A549 (cell line): ENCODE results near the gene EXOC4. TPM values are rescaled to one million over a fixed set of nuclear protein-coding genes. Genes with fewer than 3 reads are reported as not detected.

Source experiments
- ATAC-seq, 2 experiments: fragments of 200-7000 bp in 1 of 2; fragments of >200 bp in 1 of 2; cut with Nextera tagmentation in 1 of 2; cut with Tn5 transposase in 1 of 2; 3 replicates each; pipeline versions ENCODE4 v1.8.0 to v1.9.1; 2018 to 2020; ENCODE audit warnings: mild to moderate bottlenecking in 1 of 2, moderate library complexity in 1 of 2
- CTCF ChIA-PET: fragments of 300-600 bp; sonication (Branson Sonifier 250); formaldehyde crosslinking; extraction: SDS; loops from one replicate; lab custom pipeline; 2021; ENCODE audit warnings: antibody characterized with exemption, inconsistent platforms; lab: Yijun Ruan, JAX
- POLR2A ChIA-PET: fragments of 350-600 bp; formaldehyde crosslinking; extraction: SDS; loops from one replicate; lab custom pipeline; 2021; ENCODE audit warnings: antibody characterized with exemption, inconsistent platforms; lab: Yijun Ruan, JAX
- DNase-seq, 2 experiments: peaks; one replicate each; pipeline versions ENCODE4 v3.0.0 to v3.0.0-alpha.2; 2011 to 2016; ENCODE audit warnings: low read depth in 1 of 2, low spot score in 1 of 2
- FAIRE-seq: peaks from 2 replicates; lab custom pipeline; 2011; peaks lifted over from hg19 to GRCh38; lab: Jason Lieb, UNC
- H3K27ac ChIP-seq, 2 experiments: fragments of >200 bp; sonication (Bioruptor Twin); formaldehyde crosslinking; 3 replicates each; pipeline ENCODE4 v1.5.1; 2016 to 2017
- H3K4me1 ChIP-seq: fragments of >200 bp; sonication (Bioruptor Twin); formaldehyde crosslinking; 3 replicates; pipeline ENCODE4 v1.6.1; 2016
- H3K4me2 ChIP-seq: fragments of >200 bp; sonication (Bioruptor Twin); formaldehyde crosslinking; 3 replicates; pipeline ENCODE4 v1.6.1; 2016
- H3K4me3 ChIP-seq: fragments of >200 bp; sonication (Bioruptor Twin); formaldehyde crosslinking; 3 replicates; pipeline ENCODE4 v1.5.1; 2016
- H3K9me3 ChIP-seq: fragments of >200 bp; sonication (Bioruptor Twin); formaldehyde crosslinking; 3 replicates; pipeline ENCODE4 v1.6.1; 2016
- BCL3 ChIP-seq: fragments of >200 bp; sonication (Bioruptor Twin); formaldehyde crosslinking; IDR thresholded peaks from 3 replicates; pipeline ENCODE4 v1.6.1; 2016
- CBX8 ChIP-seq: fragments of 200-600 bp; sonication (generic); IDR thresholded peaks from 2 replicates; pipeline ENCODE4 v1.6.1; 2016
- CTCF ChIP-seq: fragments of >200 bp; sonication (Bioruptor Twin); formaldehyde crosslinking; IDR thresholded peaks from 3 replicates; pipeline ENCODE4 v1.5.1; 2016
- FOSB ChIP-seq: fragments of 250-450 bp; sonication (Bioruptor Pico); IDR thresholded peaks from 2 replicates; pipeline ENCODE4 v1.5.0; 2020; ENCODE audit warnings: mild to moderate bottlenecking, moderate library complexity
- FOSL2 ChIP-seq, 2 experiments: fragments of 450-650 bp in 1 of 2; fragments of >200 bp in 1 of 2; sonication (Bioruptor Twin) in 1 of 2; formaldehyde crosslinking; IDR thresholded peaks; 2 replicates each; pipeline versions ENCODE4 v1.5.0 to v1.6.1; 2016 to 2020; ENCODE audit warnings: mild to moderate bottlenecking in 1 of 2, moderate library complexity in 1 of 2
- HDAC2 ChIP-seq: fragments of 200-600 bp; sonication (generic); IDR thresholded peaks from 2 replicates; pipeline ENCODE4 v1.6.1; 2016
- HEYL ChIP-seq: fragments of 250-450 bp; sonication (Bioruptor Pico); IDR thresholded peaks from 2 replicates; pipeline ENCODE4 v1.8.0; 2021; ENCODE audit warnings: mild to moderate bottlenecking, moderate library complexity
- HMGXB4 ChIP-seq: fragments of 250-450 bp; sonication (Bioruptor Pico); IDR thresholded peaks from 2 replicates; pipeline ENCODE4 v1.5.0; 2021; ENCODE audit warnings: mild to moderate bottlenecking, moderate library complexity, borderline replicate concordance
- HOXA7 ChIP-seq: fragments of 250-450 bp; sonication (Bioruptor Pico); IDR thresholded peaks from 2 replicates; pipeline ENCODE4 v1.5.0; 2020; ENCODE audit warnings: mild to moderate bottlenecking, moderate library complexity
- HOXB5 ChIP-seq: fragments of 250-450 bp; sonication (Bioruptor Pico); IDR thresholded peaks from 2 replicates; pipeline ENCODE4 v1.5.0; 2020; ENCODE audit warnings: mild to moderate bottlenecking, moderate library complexity
- KDM1A ChIP-seq: fragments of 200-600 bp; sonication (generic); IDR thresholded peaks from 2 replicates; pipeline ENCODE4 v1.6.1; 2016; ENCODE audit warnings: low read depth, mild to moderate bottlenecking
- KDM5A ChIP-seq: fragments of 200-600 bp; sonication (generic); IDR thresholded peaks from 2 replicates; pipeline ENCODE4 v1.6.1; 2016; ENCODE audit warnings: antibody characterized with exemption, mild to moderate bottlenecking
- MYC ChIP-seq: IDR thresholded peaks from 2 replicates; pipeline ENCODE4 v1.6.1; 2012; ENCODE audit warnings: mild to moderate bottlenecking, inconsistent platforms, low read length, improper control_type of control experiment, borderline replicate concordance
- POLR2AphosphoS2 ChIP-seq: conservative IDR thresholded peaks from 2 replicates; pipeline ENCODE4 v1.6.1; 2012; ENCODE audit warnings: low read length, improper control_type of control experiment, inconsistent platforms
- RAD21 ChIP-seq, 2 experiments: fragments of >200 bp in 1 of 2; sonication (Bioruptor Twin) in 1 of 2; formaldehyde crosslinking in 1 of 2; IDR thresholded peaks in 1 of 2; conservative IDR thresholded peaks in 1 of 2; 2 replicates in 1 of 2; 3 replicates in 1 of 2; pipeline ENCODE4 v1.6.1; 2012 to 2018; ENCODE audit warnings: inconsistent platforms in 1 of 2
- RCOR1 ChIP-seq: fragments of 150-350 bp; IDR thresholded peaks from 2 replicates; pipeline ENCODE4 v1.6.1; 2014; ENCODE audit warnings: antibody characterized with exemption, low read length, low read depth
- REST ChIP-seq: fragments of 200-600 bp; sonication (generic); IDR thresholded peaks from 2 replicates; pipeline ENCODE4 v1.6.1; 2016; ENCODE audit warnings: antibody characterized with exemption, mild to moderate bottlenecking, moderate library complexity
- RFX5 ChIP-seq: fragments of 450-650 bp; IDR thresholded peaks from 2 replicates; pipeline ENCODE4 v1.7.1; 2014; ENCODE audit warnings: antibody characterized with exemption, mild to moderate bottlenecking, moderate library complexity
- RNF2 ChIP-seq: fragments of 200-600 bp; sonication (generic); IDR thresholded peaks from 2 replicates; pipeline ENCODE4 v1.6.1; 2016; ENCODE audit warnings: low read depth, mild to moderate bottlenecking, antibody characterized with exemption, moderate library complexity, borderline replicate concordance
- SREBF2 ChIP-seq: fragments of 450-650 bp; IDR thresholded peaks from 2 replicates; pipeline ENCODE4 v1.6.1; 2014; ENCODE audit warnings: mild to moderate bottlenecking, moderate library complexity
- USF2 ChIP-seq: fragments of 450-650 bp; IDR thresholded peaks from 2 replicates; pipeline ENCODE4 v1.6.1; 2014; ENCODE audit warnings: antibody characterized with exemption
- ZFP36 ChIP-seq: fragments of 450-650 bp; IDR thresholded peaks from 2 replicates; pipeline ENCODE4 v1.6.1; 2014; ENCODE audit warnings: borderline replicate concordance; ENCODE audit not compliant: partially characterized antibody
- ZSCAN20 ChIP-seq: fragments of 250-450 bp; sonication (Bioruptor Pico); IDR thresholded peaks from 2 replicates; pipeline ENCODE4 v1.8.0; 2022; ENCODE audit warnings: mild to moderate bottlenecking, moderate library complexity
- WGBS: methylation state at CpG from one replicate; pipeline ENCODE4 v1.1.6; 2017; ENCODE audit errors: missing lambda C conversion rate; 5-methylcytosine and 5-hydroxymethylcytosine counted together
- polyA plus RNA-seq, 4 experiments: library from polyadenylated mRNA; depleted of rRNA in 3 of 4; stranded (reverse); fragments of >200 nt; fragmentation: RNase III in 1 of 4; extraction: RNeasy Plus Mini Kit Qiagen cat#74134 plus additional on column Dnase treatment in 1 of 4; gene quantifications; 2 replicates in 3 of 4; 3 replicates in 1 of 4; pipeline ENCODE4 v1.2.3, GENCODE V29; 2011 to 2017

EXOC4 gene
- polyA plus RNA-seq, 2 of the 4 experiments (the other 2 are of a cell fraction), result 33.4 to 73.1 TPM

- no peak for TF ChIP-seq FOSB
These were observed 531.7 kb downstream of the EXOC4 start (continued) for GRCh38 chr7:133784486-133785001.

- CTCF ChIA-PET, result no interaction called here
These were observed 533.6 kb downstream of the EXOC4 start for GRCh38 chr7:133786401-133786937.

GRCh38 chr7:133789974-133790373 is 537.1 kb downstream of the EXOC4 start:
- Histone ChIP-seq H3K4me1 (no peaks in the 10 kb centered on the region), H3K4me3 (no peak overlapping the region), H3K4me2 (no peak overlapping the region), H3K27ac (no peak overlapping the region), H3K9me3 (no peaks in the 10 kb centered on the region)
- no peak for ATAC-seq
- ChIA-PET CTCF (no interaction called here), POLR2A (no interaction called here)
- WGBS, result 88% methylated on average over 3 of the region's 3 CpGs
- FAIRE-seq, result no peak
- DNase-seq, result no peak
- TF ChIP-seq CTCF (no peak), REST (no peak), MYC (no peak), RCOR1 (no peak), ZSCAN20 (CRISPR knock-in tag) (no peak), FOSL2 (IDR thresholded peaks at IDR 0.05) (no peak), FOSL2 (CRISPR knock-in tag; IDR thresholded peaks at IDR 0.05) (no peak), HOXA7 (no peak), RFX5 (no peak), USF2 (no peak), CBX8 (no peak), HDAC2 (no peak), SREBF2 (no peak), ZFP36 (no peak), RAD21 (conservative IDR thresholded peaks at IDR 0.05 in 1 of 2, IDR thresholded peaks at IDR 0.05 in 1 of 2) (no peak), POLR2AphosphoS2 (no peak), KDM5A (no peak), HEYL (no peak)

More at GRCh38 chr7:133786401-133786937, 533.6 kb downstream of the EXOC4 start:
- Histone ChIP-seq H3K4me1 (no peaks in the 10 kb centered on the region), H3K4me2 (no peak overlapping the region), H3K27ac (no peak overlapping the region), H3K9me3 (no peaks in the 10 kb centered on the region), H3K4me3 (no peak overlapping the region)
- WGBS, result 60% methylated on average over 3 of the region's 3 CpGs
- FAIRE-seq, result no peak
- POLR2A ChIA-PET, result no interaction called here
- no peak for DNase-seq
- no peak for TF ChIP-seq HOXB5 (CRISPR knock-in tag)
- TF ChIP-seq HEYL, result no peak
- no peak for TF ChIP-seq RNF2
- no peak for TF ChIP-seq KDM1A
- TF ChIP-seq HMGXB4 (CRISPR knock-in tag), result no peak
- no peak for TF ChIP-seq HDAC2
- no peak for TF ChIP-seq BCL3
- TF ChIP-seq KDM5A, result no peak
- no peak for ATAC-seq
